Activated T-helper 9 cell treated with anti-CD3 and anti-CD28 coated beads, Interleukin-2, amount 50 U/mL, for 16 hours (primary cell): Measurements from ENCODE around the gene INPP5A.
"Not testable (repeated sequence)": the region's sequence is repeated elsewhere in the genome, so short reads cannot be mapped to it uniquely, and the experiment has no call there.

Experiments
- DNase-seq: peaks from one replicate; pipeline ENCODE4 v3.0.0-alpha.2; 2020; ENCODE audit warnings: low read depth

INPP5A gene

GRCh38 chr10:132677096-132677472 lies 139.5 kb downstream of the INPP5A start:
- no peak for DNase-seq

GRCh38 chr10:132677473-132678227 lies 140.1 kb downstream of the INPP5A start:
- no peak for DNase-seq

- DNase-seq: no peak
Measured at GRCh38 chr10:132678436-132679216, 141.0 kb downstream of the INPP5A start.

GRCh38 chr10:132679217-132679595 lies 141.6 kb downstream of the INPP5A start:
- no peak for DNase-seq

GRCh38 chr10:132679640-132680039 lies 142.1 kb downstream of the INPP5A start:
- no peak for DNase-seq

- DNase-seq: not testable (repeated sequence)
Measured at GRCh38 chr10:132680741-132681140, 143.2 kb downstream of the INPP5A start.

GRCh38 chr10:132681858-132682755 lies 144.5 kb downstream of the INPP5A start:
- no peak for DNase-seq

GRCh38 chr10:132684164-132684891 lies 146.7 kb downstream of the INPP5A start:
- no peak for DNase-seq

- no peak for DNase-seq
Measured at GRCh38 chr10:132685101-132685891, 147.7 kb downstream of the INPP5A start.

- no peak for DNase-seq
Measured at GRCh38 chr10:132685921-132686680, 148.5 kb downstream of the INPP5A start.

- no peak for DNase-seq
Measured at GRCh38 chr10:132687181-132687892, 149.8 kb downstream of the INPP5A start.

GRCh38 chr10:132687893-132688579 lies 150.4 kb downstream of the INPP5A start:
- no peak for DNase-seq

- DNase-seq: no peak
Measured at GRCh38 chr10:132688580-132689420, 151.2 kb downstream of the INPP5A start.

GRCh38 chr10:132689721-132690360 lies 152.3 kb downstream of the INPP5A start:
- no peak for DNase-seq

GRCh38 chr10:132690401-132690800 lies 152.8 kb downstream of the INPP5A start:
- no peak for DNase-seq

GRCh38 chr10:132690821-132691610 lies 153.4 kb downstream of the INPP5A start:
- no peak for DNase-seq
